Measurements from ENCODE around the gene KRT81.

KRT81 gene

DNA sequence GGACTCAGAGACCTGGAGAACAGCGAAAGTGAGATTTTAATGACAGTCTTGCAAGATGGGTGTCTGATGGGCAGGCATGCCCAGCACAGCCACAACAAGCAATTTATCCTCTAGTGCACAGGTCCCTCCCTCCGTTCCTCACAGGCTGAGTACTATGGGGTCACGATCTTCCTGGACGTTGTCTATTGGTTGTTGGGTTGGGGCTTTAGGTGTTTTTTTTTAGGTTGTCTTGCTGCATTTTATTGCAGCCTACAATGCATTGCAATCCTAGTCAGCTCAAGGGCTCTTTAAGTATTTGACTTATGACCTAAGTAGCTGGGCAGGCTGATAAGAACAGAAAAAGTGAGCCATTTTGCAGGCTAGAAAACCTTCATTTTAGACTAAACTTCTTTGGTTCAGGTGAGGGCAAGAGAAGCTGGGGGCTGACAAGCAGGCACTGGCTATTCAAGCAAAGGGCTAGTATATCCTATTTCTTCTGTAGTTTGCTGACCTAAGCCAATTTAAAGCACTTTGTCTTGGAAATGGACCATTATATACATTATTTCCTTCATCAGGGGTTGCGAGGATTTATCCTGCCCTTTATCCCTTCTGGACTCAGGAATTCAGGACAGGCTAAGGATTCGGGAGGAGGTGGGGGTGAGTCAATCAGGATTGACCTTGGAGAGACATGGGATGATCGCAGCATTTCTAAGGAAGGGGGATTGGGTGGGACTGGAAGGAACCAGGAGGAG lies 52.3 kb downstream of the KRT81 start:
- TF ChIP-seq EZH2phosphoT487 (IDR thresholded peaks at IDR 0.05; ENCODE audit: borderline replicate concordance, low read length), result no peak
- TF ChIP-seq, protein P1, sequence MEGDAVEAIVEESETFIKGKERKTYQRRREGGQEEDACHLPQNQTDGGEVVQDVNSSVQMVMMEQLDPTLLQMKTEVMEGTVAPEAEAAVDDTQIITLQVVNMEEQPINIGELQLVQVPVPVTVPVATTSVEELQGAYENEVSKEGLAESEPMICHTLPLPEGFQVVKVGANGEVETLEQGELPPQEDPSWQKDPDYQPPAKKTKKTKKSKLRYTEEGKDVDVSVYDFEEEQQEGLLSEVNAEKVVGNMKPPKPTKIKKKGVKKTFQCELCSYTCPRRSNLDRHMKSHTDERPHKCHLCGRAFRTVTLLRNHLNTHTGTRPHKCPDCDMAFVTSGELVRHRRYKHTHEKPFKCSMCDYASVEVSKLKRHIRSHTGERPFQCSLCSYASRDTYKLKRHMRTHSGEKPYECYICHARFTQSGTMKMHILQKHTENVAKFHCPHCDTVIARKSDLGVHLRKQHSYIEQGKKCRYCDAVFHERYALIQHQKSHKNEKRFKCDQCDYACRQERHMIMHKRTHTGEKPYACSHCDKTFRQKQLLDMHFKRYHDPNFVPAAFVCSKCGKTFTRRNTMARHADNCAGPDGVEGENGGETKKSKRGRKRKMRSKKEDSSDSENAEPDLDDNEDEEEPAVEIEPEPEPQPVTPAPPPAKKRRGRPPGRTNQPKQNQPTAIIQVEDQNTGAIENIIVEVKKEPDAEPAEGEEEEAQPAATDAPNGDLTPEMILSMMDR (IDR thresholded peaks at IDR 0.05; ENCODE audit: low read depth, low read length, poor library complexity, severe bottlenecking), result no peak
- peaks cover 5% of the 10 kb centered on the region for H3K4me1 ChIP-seq (ENCODE audit: control insufficient read depth, low read length)
- no peaks in the 10 kb centered on the region for H3K9me2 ChIP-seq (replicated peaks; ENCODE audit: control insufficient read depth, low read length)
- H3F3A ChIP-seq (ENCODE audit: control insufficient read depth, insufficient read depth), result no peaks in the 10 kb centered on the region
- no peaks in the 10 kb centered on the region for H3K36me3 ChIP-seq (ENCODE audit: control insufficient read depth, low read length)
- H3K4me2 ChIP-seq (ENCODE audit: low read length), result no peak overlapping the region
- no peaks in the 10 kb centered on the region for H3K79me2 ChIP-seq (ENCODE audit: control insufficient read depth, low read length)
- no peak overlapping the region for H3K27ac ChIP-seq (ENCODE audit: low read depth, low read length)
- no peaks in the 10 kb centered on the region for H3K9me3 ChIP-seq (ENCODE audit: control insufficient read depth, insufficient read depth, low read length)
- H3K4me3 ChIP-seq (ENCODE audit: low read length), result no peak overlapping the region
- no peaks in the 10 kb centered on the region for H3K27me3 ChIP-seq (ENCODE audit: control insufficient read depth, low read length)
- H4K20me1 ChIP-seq (ENCODE audit: control insufficient read depth, insufficient read depth, low read depth, low read length), result no peaks in the 10 kb centered on the region

DNA sequence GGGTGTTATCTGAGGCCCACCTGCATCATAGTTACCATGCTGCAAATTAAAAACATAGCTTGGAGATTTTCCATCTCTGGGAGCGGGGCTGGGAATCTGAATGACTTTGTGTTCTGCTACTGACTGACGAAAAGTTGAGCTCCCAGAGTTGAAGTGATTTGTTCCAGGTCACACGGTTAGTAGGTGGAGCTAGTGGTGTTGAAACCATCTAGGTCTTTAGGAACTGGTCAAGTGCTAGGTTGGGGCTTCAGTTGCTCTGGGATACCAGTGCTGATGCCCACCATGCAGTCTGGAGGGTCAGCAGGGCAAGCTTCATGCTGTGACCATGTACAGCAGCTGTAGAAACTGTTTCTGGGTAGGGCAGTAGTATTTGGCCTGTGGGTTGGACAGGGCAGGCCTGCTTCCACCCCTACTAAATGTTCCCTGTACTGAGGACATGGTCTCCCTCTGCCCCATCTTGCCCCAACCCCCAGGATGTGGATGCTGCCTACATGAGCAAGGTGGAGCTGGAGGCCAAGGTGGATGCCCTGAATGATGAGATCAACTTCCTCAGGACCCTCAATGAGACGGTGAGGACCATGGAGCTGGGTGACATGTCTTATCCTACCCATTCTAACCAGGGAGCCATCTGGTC lies 53.0 kb downstream of the KRT81 start:
- Histone ChIP-seq H3K4me1 (ENCODE audit: control insufficient read depth, low read length) (no peaks in the 10 kb centered on the region), H3K27me3 (ENCODE audit: control insufficient read depth, low read length) (no peaks in the 10 kb centered on the region), H4K20me1 (ENCODE audit: control insufficient read depth, insufficient read depth, low read depth, low read length) (no peaks in the 10 kb centered on the region), H3K79me2 (ENCODE audit: control insufficient read depth, low read length) (no peaks in the 10 kb centered on the region), H3K4me3 (ENCODE audit: low read length) (no peak overlapping the region), H3K9me3 (ENCODE audit: control insufficient read depth, insufficient read depth, low read length) (no peaks in the 10 kb centered on the region), H3K4me2 (ENCODE audit: low read length) (no peak overlapping the region), H3K9me2 (replicated peaks; ENCODE audit: control insufficient read depth, low read length) (no peaks in the 10 kb centered on the region), H3F3A (ENCODE audit: control insufficient read depth, insufficient read depth) (no peaks in the 10 kb centered on the region), H3K27ac (ENCODE audit: low read depth, low read length) (no peak overlapping the region), H3K36me3 (ENCODE audit: control insufficient read depth, low read length) (no peaks in the 10 kb centered on the region)
- TF ChIP-seq, protein P1 (IDR thresholded peaks at IDR 0.05; ENCODE audit: low read depth, low read length, poor library complexity, severe bottlenecking), result no peak
- TF ChIP-seq EZH2phosphoT487 (IDR thresholded peaks at IDR 0.05; ENCODE audit: borderline replicate concordance, low read length), result no peak

DNA sequence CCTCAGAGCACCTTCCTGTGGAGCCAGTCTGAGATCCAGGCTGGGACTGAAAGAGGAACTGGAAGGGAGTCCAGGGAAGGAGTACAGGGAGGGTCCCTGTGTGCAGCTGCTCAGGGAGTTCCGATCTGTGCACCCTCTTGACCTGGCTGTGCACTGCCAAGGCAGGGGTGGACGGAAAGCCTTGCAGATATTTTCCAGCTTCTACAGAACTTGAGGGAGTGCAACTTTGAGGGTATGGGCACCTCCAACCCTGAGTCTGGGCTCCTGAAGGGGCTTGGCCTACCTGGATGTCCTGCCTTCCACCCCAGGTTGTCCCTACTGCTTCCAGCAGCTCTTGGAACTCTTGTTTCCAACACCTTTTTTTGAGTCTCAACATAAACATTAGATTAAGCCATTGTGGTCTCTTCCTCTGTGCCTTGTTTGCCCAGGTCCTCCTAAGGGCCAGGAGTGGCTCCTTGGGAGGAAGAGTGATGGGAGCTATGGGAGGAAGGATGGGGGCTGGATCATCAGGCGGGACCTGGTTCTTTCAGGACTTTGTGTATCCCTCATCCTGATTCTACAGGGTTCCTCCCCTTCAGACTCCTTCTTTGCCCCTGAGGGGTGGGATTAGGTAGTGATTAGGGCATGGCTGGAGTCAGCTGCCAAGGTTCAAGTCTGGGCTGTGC lies 54.8 kb downstream of the KRT81 start:
- Histone ChIP-seq H3K4me1 (ENCODE audit: control insufficient read depth, low read length) (no peaks in the 10 kb centered on the region), H3K9me3 (ENCODE audit: control insufficient read depth, insufficient read depth, low read length) (no peaks in the 10 kb centered on the region), H3K4me3 (ENCODE audit: low read length) (no peak overlapping the region), H4K20me1 (ENCODE audit: control insufficient read depth, insufficient read depth, low read depth, low read length) (no peaks in the 10 kb centered on the region), H3K4me2 (ENCODE audit: low read length) (no peak overlapping the region), H3K79me2 (ENCODE audit: control insufficient read depth, low read length) (no peaks in the 10 kb centered on the region), H3F3A (ENCODE audit: control insufficient read depth, insufficient read depth) (no peaks in the 10 kb centered on the region), H3K36me3 (ENCODE audit: control insufficient read depth, low read length) (no peaks in the 10 kb centered on the region), H3K27ac (ENCODE audit: low read depth, low read length) (no peak overlapping the region), H3K9me2 (replicated peaks; ENCODE audit: control insufficient read depth, low read length) (no peaks in the 10 kb centered on the region), H3K27me3 (ENCODE audit: control insufficient read depth, low read length) (no peaks in the 10 kb centered on the region)
- TF ChIP-seq, protein P1 (IDR thresholded peaks at IDR 0.05; ENCODE audit: low read depth, low read length, poor library complexity, severe bottlenecking), result no peak
- no peak for TF ChIP-seq EZH2phosphoT487 (IDR thresholded peaks at IDR 0.05; ENCODE audit: borderline replicate concordance, low read length)

Data from DOHH2 (cell line).